CD1c-positive myeloid dendritic cell (primary cell): ENCODE measurements around the gene UGT2B17.
"Not testable (repeated sequence)": the region's sequence is repeated elsewhere in the genome, so short reads cannot be mapped to it uniquely, and the experiment has no call there.

ENCODE experiments used
- DNase-seq: peaks from one replicate; pipeline ENCODE4 v3.0.0-alpha.2; 2016; ENCODE audit errors: extremely low spot score

Gene UGT2B17

DNA sequence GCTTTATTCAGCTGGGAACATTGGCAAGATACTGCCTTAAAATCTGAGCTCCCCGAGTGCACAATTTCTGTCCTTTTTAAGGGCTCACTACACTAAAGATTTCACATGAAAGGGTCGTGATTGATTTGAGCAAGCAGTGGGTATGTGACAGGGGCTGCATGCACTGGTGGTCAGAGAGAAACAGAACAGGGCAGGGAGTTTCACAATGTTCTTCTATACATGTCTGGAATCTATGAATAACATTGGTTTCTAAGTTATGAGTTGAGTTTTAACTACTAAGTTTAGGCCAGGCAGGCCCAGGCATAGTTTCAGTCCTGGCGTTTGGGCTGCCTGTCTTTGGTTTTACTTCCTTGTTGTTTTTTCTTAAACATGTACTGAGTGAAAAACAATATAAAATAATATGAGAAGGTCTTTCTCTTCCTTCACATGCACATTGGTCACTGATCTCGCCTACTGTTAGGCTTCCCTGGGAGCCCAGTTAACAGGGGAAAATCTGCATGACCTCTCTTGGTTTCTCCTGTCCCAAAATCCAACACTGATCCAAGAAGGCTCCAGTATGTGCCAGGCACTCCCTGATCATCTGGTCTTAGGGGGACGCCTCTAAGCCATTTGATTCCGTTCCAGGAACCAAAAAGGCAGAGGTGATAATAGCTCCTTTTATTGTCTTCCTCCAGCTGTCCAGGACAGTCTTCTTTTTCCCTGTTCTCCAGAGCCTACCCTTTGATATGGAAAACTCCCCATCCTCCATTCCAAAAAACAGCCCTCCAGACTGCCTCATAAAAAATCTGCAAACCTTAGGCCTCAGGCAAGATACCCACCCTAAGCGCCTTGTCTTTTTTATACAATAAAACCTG, at the start of gene UGT2B17:
Gene UGT2B17 (minus strand): TSS at position 51 of the 854 bp plus-strand sequence. CDS start 7,838 bp downstream, outside the sequence.
- DNase-seq, result no peak

GRCh38 chr4:68622731-68623130, 46.6 kb upstream of the UGT2B17 start:
- not testable (repeated sequence) for DNase-seq

DNA sequence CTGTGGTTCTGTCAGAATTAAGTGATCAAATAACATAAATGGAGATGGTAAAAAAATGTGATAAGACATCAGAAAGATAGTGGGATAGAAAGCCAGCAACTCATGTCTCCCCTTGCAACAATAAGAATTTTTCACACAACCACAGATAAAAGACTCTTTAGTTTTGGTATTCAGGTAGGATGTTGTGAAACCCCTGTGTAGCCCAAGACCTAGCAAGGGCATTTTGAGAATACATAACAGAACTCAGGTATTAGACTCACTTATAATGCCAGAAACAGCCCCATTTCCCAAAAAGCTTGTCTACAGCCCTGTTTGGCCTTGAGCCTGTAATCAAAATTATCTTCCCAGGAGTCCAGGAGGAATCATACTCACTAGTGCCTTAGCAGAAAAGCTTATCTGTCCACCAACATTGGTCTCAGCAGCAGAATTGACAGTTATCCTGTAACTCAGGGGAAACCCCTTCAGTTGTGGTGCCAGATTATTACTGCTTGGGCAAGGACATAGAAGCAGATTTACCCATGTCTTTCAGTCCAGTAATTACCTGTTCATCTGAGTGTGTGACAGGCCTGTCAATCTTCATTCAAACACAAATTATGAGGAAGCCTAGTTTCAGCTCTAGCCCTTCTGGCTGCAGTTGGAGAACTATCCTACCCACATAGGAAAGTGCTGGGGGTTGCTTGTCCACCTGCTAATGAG, 41.0 kb upstream of the UGT2B17 start:
- no peak for DNase-seq

DNA sequence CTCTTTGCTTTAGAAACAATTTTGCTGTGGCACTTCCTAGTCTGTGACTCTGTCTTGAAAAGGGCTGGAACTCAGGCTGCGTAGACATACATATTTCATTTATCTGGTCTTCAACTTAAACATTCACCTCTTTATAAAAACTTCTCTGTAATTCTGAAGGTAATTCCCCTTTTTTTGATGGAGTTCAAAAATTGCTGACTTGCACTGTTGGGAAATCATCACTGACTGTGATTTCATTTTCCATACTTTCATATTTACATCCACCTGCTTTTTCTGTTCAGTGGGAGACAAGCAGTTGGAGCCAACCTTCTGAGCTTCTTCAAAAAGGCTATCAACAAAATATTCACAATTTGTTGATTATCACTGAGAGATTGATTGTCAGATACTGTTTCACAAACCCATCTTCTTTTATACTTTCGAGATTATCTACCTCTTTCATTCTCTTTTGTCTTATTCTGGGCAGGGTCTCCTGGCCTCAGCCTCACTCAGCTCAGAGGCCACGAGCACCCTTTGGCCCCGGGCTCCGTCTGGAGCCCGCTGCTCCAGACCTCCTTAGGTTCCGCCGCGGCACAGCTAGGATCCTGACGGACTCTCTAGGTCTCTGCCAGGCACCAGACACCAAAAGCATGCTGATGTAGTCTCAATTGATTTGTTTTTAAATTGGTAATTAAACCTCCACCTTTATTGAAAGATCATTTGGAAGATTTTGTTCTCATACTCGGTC, 39.7 kb upstream of the UGT2B17 start:
- no peak for DNase-seq

- no peak for DNase-seq
These were observed 37.6 kb upstream of the UGT2B17 start for GRCh38 chr4:68613752-68614151.

- DNase-seq, result no peak
These were observed 30.1 kb upstream of the UGT2B17 start for GRCh38 chr4:68606240-68606639.

DNA sequence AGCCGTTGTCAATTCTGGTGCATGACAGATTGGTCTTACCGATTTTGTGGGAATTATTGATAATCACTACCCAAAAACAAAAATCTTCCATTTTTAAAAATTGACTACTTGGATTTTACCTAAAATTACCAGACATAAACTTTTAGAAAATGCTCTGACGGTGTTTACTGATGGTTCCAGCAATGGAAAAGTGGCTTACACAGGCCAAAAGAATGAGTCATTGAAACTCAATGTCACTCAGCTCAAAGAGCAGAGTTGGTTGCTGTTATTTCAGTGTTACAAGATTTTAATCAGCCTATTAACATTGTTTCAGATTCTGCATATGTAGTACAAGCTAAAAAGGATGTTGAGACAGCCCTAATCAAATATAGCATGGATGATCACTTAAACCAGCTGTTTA, 23.0 kb upstream of the UGT2B17 start:
- no peak for DNase-seq

- DNase-seq, result no peak
These were observed 21.4 kb upstream of the UGT2B17 start for GRCh38 chr4:68597482-68597881.

DNA sequence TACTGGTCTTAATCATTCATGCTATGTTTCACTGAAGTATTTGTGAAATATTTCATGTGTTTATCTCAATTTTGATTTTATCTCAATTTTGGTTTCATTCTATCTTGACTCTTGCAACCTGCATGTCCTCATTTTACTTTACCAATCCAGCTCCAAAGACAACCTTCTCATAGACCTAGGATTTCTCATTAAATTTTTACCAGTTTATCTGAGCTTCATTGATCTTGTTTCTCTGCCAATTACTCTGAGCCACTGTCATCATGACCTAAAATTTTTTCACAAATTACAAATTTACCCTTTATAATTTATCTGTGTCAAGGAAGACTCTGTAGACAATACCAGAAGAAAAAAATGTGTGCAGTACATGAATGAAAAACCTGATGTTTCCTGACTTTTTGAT, 18.6 kb upstream of the UGT2B17 start:
- DNase-seq, result no peak

DNA sequence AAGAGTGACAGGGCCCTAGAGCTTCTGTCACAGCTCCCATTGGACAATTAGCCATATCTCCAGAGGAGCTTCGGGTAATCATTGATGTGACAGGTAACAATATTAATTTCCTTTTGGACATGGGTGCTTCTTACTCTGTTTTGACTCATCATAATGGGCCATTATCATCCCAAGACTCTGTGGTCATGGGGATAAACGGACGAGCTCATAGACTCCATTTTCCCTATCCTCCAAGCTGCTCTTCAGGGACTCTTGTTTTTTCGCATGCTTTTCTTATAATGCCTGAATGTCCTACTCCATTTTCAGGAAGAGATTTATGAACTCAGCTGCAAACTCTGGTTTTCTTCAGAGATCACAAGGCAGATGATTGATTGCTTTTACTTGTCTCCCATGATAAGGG, 17.0 kb upstream of the UGT2B17 start:
- DNase-seq, result no peak

GRCh38 chr4:68592673-68593072, 16.6 kb upstream of the UGT2B17 start:
- no peak for DNase-seq

DNA sequence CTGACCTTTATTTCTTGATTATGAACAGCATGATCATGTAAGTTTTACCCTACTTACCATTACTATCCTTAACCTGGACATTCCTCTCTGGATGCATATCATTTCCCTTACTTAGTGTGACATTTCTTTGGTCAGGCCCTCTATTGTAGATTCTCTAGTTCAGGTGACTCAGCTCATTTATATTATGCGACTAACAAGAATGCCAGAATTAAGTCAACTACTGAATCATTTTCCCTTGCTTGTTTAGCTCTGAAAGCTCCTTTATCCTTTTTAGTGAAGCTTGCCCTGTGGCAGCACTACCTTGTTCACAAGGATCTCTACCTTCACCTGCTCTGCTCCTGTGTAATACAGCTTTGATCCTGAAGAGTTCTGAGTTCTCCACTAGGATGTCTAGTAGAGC, 15.1 kb upstream of the UGT2B17 start:
- no peak for DNase-seq

GRCh38 chr4:68589790-68590189, 13.7 kb upstream of the UGT2B17 start:
- no peak for DNase-seq

DNA sequence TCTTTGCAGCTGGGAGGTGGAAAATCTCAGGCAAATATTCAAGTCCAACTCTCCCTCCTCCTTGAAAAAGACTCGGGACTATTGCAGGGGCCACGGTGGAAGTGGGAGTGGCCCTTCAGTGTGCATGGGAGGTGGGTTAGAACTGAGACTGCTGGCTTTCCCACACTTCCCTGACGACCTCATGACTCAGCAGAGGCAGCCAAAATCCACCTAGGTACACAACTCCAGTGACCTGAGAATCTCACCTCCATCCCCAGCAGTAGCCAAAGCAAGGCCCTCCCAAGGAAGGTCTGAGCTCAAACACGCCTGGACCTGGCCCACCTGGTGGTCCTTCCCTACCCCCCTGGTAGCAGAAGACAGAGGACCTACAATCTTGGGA, 6.2 kb upstream of the UGT2B17 start:
- DNase-seq, result no peak

- no peak for DNase-seq
These were observed 5.5 kb upstream of the UGT2B17 start for GRCh38 chr4:68581383-68582338.

GRCh38 chr4:68577590-68577989, 1.5 kb upstream of the UGT2B17 start:
- DNase-seq, result no peak

GRCh38 chr4:68575636-68576035, 486 bp downstream of the UGT2B17 start:
- DNase-seq, result not testable (repeated sequence)

- no peak for DNase-seq
These were observed 1.0 kb downstream of the UGT2B17 start for GRCh38 chr4:68575081-68575480.

DNA sequence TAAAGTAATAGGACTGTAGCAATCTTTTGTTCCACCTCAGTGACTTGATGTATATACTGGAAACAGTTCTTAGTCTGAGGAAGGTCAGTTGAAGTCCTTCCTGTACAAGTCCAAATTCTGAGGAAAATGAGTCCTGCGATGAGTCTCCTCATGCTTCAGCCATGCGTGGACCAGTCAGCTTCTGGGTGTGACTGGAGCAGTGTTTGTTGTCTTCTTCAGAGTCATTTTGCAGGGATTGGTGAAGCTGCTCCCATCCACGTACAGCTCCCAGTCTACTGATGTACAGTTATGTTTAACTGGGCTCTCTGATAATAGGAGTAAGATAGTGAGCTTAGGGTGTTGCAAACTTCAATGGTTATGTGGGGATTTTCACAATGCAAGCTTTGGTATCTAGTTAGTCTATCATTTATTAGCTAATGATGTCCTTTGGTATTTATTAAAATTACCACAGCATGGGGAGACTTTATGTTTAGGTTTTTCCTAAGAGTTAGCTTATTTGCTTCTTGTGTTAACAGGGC, 3.4 kb downstream of the UGT2B17 start:
- no peak for DNase-seq

GRCh38 chr4:68570122-68570507, 6.0 kb downstream of the UGT2B17 start:
- no peak for DNase-seq

GRCh38 chr4:68569466-68570121, 6.5 kb downstream of the UGT2B17 start:
- no peak for DNase-seq
